Central memory CD4-positive, alpha-beta T cell (primary cell): Measurements from ENCODE around the gene EOMES.

Source experiments
- DNase-seq: peaks from one replicate; pipeline ENCODE4 v3.0.0; 2022

EOMES gene

DNA sequence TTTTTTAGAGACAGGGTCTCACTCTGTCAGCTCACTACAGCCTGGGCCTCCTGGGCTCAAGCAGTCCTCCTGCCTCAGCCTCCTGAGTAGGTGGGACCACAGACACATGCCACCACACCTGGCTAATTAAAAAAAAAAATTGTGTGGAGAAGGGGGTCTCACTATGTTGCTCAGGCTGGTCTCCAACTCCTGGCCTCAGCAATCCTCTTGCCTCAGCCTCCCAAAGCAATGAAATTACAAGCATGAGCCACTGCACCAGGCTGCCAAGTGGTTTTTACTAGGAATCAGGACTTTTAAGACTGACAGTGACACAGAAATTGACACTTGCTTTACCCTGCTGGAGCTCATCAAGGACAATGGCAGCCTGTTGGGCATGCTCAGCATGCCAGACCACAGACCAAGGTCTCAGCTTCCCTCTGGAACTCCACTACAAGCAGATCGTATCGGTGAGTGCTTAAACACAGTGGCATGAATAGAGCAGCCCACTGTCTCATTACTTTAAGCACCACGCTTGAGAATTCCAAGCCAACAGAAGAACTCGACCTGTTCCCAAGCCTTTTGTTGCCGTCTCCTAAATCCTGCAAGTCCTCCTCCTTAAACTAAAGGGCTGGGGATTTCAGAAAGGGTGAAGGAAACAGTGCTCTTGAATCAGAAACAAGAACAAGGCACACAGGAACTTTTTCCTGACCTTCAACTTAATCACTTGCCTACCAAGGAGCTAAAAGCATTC lies 41.4 kb downstream of the EOMES start:
- DNase-seq: no peak

DNA sequence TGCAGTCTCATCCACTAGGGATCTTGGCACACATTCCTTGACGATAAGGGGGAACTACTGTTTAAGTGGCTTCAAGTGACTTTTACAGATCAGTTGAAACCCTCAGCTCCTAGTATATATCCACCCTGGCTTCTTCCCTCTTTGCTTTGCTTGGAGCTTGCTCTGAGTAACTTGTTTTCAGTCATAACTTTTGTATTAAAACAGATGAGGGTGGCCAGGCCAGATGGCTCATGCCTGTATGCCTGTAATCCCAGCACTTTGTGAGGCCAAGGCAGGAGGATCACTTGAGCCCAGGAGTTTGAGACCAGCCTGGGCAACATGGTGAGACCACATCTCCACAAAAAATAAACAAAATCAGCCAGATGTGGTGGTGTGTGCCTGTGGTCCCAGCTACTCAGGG lies 42.4 kb downstream of the EOMES start:
- no peak for DNase-seq

DNA sequence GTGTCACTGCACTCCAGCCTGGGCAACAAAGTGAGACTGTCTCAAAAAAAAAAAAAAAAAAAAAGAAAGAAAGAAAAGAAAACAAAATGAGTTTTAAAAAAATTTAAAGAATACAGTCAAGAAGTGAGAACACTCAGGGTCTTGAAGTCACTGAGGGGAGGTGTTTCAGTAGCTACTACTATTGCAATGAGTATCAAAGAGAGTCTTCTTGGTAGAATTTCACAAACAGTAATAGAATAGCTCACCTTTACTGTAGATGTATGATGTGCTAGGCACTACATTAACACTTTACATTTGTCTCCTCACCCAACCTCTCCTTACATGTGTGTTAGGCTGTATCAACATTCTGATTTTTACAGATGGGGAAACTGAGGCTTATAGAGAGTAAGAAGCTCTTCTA lies 43.9 kb downstream of the EOMES start:
- no peak for DNase-seq

DNA sequence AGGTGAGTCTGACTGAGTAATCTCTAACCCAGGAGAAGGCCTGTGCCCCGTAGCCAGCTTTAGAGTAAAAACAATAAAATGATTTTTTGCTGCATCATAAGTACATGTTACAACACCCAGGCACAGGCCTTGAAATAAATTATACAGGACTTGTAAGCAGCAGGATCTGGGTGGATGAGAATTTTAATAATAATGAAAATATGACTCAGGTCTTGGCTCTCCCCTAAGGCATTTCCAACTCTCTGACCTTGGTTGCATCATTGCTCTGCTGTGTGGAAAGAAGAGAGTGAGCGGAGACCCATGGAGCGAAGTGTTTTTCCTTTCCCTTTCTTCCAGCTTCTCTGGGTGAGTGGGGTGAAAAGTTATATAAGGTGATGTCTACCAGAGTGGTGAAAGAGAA lies 44.6 kb downstream of the EOMES start:
- no peak for DNase-seq

DNA sequence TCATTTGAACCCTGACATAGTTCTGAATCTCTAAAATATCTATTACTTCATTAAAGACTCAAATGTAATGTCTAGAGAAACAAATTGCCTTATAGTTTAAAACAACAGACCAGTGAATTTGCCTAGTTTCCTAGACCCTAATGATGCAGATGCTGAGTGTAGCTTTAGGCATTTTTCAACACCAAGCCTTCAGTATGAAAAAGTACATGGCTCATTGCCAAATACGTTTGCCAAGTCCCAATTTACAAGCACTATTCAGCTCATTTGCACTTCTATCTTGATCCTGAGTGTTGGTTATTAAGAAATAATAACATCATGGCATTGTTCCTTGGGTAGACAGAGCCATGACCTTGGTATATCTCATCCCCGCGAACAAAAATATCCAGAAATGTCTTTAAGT lies 46.8 kb downstream of the EOMES start:
- DNase-seq: no peak

DNA sequence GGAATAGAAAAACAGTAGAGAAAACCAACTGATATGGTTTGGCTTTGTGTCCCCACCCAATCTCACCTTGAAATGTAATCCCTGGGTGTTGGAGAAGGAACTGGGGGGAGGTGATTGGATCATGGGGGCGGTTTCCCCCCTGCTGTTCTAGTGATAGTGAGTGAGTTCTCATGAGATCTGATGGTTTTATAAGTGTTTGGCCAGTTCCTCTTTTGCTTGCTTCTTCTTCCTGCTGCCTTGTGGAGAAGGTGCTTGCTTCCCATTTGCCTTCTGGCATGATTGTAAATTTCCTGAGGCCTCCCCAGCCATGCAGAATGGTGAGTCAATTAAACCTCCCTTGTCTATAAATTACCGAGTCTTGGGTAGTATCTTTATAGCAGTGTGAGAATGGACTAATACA lies 48.4 kb downstream of the EOMES start:
- no peak for DNase-seq

DNA sequence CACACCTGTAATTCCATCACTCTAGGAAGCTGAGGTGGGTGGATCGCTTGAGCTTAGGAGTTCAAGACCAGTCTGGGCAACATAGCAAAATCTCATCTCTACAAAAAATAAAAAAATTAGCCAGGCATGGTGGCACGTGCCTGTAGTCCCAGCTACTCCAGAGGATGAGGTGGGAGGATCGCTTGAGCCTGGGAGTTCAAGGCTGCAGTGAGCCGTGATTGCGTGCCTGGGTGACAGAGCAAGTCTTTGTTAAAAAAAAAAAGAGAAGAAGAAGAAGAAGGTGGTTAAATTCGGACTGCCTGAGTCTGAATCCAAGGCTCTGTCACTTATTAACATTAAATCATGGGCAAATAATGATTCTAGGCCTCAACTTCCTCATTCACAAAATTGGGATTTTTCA lies 51.0 kb downstream of the EOMES start:
- no peak for DNase-seq

DNA sequence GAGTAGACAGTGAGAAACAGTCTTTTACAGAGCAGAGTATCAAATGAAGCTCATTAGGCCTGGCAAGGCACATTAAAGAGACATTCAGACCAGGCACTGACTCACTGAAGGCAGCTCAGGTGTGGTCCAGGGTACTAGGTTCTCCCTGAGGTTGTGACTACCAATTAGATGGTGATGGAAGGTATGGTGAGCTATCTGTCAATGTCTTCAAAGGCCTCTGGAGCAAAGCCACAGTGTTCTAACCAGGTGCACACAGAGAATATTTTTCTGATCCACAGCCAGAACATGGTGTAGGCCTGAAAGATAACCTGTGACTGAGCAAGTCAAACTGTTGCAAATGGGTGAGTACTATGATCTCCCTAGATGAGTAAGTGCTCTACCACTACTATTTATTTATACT lies 51.5 kb downstream of the EOMES start:
- no peak for DNase-seq

DNA sequence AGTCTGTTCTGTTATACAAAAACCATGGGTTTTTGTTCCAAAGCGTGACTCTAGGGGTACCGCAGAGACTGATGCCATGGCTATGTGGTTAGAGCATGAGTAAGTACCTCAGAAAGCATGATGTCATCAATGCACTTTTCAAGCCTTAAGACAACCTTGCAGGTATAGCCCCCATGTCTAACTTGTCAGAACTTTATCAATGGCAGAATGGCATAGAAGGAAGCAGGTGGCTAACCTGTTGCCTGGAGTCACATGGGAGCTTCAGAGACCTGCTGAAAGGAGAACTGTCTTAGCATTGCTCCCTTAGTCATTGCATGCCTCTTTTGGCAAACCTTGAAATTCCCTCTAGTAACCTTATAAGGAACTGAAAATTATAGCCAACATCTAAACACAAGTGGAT lies 52.5 kb downstream of the EOMES start:
- no peak for DNase-seq

DNA sequence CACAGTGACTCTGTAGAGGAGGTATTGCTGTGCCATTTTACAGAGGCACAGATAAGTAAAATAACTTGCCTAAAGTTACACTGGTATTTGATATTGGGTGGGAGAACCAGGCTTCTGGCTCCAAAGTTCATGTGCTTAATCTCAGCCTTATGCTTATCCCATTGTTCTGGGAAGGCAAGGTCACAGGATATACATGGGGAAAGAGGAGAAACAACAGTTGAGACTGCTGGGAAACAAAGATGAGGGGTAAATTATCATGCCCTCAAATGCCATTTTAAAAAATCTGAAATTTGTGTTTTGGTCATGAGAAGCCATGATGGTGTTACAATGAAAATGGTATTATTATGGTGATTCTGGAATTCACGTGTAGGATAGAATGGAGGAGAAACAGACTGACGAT lies 54.4 kb downstream of the EOMES start:
- DNase-seq: no peak

DNA sequence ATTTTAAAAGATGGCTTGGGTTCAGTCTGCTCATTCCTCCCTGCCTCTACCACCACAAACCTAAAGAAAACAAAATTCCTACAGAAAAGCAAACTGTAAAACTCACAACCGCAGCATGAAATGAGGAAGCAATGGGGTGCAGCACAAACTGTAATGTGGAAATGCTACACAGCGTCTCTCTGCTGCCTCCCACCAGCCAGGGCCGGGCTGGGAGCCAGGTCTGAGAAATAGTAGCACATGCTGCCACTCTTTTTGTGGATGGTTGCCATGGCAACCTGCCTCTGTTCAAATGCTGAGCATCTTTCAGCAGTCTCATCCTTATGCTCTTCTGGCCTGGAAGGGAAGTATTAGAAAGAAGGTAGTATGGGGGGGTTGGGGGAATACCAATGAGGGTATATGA lies 55.4 kb downstream of the EOMES start:
- no peak for DNase-seq

DNA sequence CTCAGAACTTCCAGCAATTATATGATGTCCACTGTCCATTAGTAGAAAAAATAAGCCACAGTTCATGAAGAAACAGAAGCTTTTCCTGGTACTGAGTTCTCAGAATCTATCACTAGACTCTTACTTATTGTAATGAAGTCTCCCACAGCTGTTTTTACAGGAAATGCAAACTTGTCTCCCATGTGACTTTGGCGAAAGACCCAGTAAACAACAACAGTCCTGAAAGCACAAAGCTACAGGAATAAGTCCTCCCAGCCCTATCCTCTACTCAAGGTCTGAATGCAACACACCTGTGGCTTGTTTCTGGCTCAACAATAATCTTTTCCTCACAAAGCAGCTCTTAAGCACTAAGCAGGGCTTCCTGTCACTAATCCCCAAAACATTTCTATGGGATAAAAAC lies 55.9 kb downstream of the EOMES start:
- no peak for DNase-seq
